Cortex of kidney (tissue), 1 donor: ENCODE results near the gene STAB2.

Experiments
- DNase-seq: peaks from one replicate; lab custom pipeline; 2025; lab: John Stamatoyannopoulos, UW

STAB2 gene, protein sequence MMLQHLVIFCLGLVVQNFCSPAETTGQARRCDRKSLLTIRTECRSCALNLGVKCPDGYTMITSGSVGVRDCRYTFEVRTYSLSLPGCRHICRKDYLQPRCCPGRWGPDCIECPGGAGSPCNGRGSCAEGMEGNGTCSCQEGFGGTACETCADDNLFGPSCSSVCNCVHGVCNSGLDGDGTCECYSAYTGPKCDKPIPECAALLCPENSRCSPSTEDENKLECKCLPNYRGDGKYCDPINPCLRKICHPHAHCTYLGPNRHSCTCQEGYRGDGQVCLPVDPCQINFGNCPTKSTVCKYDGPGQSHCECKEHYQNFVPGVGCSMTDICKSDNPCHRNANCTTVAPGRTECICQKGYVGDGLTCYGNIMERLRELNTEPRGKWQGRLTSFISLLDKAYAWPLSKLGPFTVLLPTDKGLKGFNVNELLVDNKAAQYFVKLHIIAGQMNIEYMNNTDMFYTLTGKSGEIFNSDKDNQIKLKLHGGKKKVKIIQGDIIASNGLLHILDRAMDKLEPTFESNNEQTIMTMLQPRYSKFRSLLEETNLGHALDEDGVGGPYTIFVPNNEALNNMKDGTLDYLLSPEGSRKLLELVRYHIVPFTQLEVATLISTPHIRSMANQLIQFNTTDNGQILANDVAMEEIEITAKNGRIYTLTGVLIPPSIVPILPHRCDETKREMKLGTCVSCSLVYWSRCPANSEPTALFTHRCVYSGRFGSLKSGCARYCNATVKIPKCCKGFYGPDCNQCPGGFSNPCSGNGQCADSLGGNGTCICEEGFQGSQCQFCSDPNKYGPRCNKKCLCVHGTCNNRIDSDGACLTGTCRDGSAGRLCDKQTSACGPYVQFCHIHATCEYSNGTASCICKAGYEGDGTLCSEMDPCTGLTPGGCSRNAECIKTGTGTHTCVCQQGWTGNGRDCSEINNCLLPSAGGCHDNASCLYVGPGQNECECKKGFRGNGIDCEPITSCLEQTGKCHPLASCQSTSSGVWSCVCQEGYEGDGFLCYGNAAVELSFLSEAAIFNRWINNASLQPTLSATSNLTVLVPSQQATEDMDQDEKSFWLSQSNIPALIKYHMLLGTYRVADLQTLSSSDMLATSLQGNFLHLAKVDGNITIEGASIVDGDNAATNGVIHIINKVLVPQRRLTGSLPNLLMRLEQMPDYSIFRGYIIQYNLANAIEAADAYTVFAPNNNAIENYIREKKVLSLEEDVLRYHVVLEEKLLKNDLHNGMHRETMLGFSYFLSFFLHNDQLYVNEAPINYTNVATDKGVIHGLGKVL (N-terminal part only)

DNA sequence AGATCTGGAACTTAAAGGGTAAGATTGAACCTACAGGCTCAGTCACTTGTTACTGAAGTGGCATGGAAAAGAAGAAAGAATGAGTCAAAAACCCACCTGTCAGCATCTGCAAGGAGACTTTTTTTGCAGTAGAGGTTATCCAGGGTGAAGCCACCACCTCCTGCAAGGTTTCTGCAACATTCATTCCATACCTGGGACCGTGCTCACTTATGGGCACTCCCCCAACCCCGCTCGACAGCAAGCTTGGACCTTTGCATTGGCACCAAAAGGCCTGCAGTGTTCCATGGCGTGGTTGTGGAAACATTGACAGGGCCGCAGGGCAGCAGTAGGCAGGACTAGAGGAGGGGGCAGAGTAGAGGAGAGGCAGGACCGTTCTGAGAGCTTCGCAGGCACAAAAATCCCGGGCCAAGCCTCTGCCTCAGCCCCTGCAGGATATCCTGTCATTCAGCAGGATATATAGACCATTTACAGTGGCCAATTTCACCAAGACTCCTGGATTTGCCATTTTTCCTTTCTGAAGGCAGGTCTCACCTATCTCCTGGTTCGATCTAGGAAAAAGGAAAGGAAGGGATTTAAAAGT, at the start of gene STAB2:
TSS of gene STAB2 (plus strand) at position 483 of the 580 bp plus-strand sequence. CDS start 204 bp downstream, outside the sequence.
- DNase-seq: no peak

DNA sequence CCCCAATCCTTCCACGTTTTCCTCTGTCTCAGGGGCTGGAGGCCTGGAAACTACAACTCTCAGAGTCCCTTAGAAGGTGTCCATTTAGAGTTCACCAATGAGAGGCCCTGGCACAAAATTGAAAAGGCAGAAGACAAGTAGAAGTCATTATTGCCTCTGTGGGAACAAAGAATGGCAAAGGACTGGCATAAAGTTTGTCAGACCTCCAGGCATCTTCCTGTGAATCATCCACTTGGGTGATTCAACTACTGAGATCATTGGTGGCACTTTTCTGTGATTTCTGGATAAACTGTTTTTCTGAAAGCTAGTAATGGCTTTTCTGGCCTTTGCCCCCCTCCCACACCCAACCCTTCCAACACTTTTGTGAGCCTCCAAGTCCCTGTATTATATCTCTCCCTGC, 48.7 kb upstream of the STAB2 start:
- no peak for DNase-seq

DNA sequence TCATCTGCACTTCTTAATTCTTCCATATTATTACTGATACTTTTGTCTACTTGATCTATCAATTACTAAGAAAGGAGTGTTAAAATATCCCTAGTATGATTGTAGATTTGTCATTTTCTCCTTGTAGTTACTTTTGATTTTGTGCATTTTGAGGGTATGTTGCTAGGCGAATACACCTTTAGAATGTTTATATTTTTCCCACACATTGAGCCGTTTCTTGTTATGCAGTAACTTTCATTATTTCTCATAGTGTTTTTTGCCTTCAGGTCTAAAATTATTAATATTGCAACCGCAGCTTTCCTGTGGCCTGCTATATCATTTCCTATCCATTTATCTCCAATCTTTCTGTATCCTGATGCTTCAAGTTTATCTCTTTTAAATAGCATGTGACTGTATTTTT, 46.8 kb upstream of the STAB2 start:
- DNase-seq: no peak

DNA sequence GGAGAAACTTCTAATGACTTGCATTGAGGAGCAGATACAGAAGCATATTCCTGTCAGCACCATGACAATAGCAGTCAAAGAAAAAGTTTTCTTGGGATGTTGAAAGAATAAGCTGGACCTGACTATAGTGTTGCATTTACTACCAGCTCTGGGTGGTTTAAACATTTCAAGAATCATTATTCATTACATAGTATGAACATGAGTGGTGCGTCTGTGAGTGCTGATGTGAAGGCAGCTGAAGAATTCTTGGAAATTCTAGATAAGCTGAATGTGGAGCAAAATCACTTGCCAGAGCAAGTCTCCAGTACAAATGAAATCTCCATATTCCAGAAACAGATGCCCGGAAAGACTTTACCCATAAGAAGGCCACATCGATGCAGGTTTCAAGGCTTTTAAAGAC, 45.0 kb upstream of the STAB2 start:
- no peak for DNase-seq

DNA sequence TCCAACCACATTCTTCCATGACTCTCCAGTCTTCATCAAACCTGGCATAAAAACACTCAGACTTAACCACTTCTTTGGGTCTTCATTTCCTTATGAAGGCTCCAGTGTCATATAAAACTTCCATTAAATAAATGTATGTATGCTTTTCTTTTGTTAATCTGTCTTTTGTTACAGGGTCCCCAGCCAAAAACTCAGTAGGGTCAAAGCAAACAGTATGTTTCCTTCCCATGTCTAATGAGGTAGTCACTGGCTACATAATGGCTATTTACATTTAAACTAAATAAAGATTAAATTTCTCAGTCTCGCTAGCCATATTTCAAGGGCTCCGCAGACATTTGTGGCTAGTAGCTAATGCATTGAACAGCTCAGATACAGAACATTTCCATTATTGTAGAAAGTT, 40.1 kb upstream of the STAB2 start:
- no peak for DNase-seq

DNA sequence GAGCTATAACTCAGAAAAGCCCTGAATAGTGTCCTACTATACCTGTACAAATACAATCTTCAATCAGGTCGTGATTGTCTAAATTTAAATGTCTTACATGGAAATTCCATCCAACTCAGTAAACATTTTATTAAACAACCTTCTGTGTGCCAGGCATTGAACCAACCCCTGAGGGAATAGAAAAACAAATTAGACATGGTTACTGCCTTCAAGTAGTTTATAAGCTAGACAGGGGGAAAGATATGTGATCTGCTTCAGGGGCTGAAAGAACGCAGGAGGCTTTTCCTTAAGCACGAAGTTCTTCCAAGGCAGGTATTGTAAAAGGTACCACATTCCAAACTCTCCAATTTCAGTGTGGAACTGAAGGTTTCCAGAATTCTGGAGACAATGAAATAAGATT, 39.7 kb upstream of the STAB2 start:
- DNase-seq: no peak

DNA sequence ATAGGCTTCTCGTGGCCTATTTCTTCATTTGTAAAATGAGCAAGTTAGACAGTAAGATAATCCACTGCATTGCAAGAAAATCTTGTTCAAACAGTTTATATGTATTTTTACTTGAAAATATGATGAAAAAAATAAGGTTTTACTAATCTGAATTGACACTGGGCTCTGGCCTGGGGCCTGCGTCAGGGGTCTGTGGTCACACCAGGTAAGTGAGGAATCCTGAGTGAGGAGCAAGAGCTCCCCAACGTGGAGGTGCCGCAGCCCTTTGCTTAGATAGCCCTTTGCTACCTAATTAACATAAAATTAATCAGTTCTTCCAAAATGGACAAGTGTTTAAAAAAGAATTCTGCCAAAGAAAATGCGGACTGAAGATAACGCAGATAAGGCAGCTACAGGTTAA, 39.1 kb upstream of the STAB2 start:
- DNase-seq: no peak

DNA sequence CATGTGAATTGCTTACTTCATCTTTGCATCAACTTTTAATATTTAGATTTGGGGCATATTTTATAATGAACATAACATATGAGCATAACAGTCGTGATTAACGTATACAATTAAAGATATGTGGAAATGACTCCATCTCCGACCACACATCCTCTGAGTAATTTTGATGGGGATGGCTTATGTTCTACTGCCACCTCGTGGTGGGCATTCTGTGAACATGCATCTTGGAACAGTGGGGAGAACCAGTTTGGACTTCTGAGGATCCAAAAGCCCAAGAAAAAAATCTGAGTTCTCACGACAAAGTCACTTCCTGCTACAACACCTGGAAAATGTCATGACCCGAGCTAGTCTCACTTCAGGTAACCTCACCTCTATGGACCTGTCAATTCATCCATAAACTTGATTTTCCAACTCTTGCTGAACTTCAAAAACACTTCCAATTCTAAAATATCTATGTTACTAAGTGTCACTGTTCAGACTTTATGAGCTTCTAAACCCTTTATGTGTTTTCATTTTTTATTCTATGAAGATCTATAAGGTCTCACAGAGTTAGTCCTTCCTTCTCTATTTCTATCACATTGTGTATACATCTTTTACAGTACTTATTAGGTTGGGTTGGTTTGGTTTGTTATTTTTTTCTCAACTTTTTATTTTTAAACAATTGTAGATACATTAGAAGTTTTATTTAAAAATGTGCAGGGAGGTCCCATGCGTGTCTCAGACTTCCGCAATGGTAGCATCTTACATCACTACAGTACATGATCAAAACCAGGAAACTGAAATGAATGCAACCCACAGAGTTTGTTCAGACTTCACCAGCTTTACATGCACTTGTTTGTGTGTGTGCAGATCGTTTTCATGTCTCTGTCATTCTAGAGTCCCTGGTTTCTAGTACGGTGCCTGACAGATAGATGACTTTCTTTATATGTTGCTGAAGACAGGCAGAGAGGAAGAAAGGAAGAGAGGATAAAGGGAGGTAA, 38.2 kb upstream of the STAB2 start:
- no peak for DNase-seq

DNA sequence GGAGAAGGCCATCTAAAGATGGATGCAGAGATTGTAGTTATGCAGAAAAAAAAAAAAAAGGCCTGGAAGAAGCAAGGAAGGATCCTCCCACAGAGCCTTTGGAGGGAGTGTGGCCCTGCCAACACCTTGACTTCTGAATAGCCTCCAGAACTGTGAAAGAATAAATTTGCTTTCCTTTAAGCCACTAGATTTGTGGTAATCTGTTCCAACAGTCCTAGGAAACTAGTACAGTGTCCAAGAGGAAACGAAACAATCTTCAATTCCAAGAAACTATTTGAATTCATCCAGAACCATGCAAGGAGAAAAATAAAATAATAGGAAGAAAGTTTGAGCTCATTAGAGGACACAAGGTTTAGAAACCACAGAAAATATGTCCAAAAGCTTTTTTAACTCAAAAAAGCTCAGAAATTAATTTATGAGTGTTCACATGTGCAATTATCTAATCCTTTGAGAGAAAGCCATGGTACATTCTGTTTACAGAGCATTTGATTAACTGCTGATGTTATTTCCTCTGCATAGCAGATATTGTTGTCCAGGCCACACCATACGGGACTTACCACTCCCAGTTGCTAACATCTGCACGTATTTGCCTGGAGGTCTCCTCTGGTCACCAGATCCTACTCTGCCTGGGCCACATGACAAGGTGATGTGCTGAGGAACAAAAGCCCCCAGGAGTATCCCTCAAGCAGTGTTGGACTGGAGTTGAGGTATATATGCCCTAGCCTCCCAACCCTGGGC, 30.0 kb upstream of the STAB2 start:
- no peak for DNase-seq

DNA sequence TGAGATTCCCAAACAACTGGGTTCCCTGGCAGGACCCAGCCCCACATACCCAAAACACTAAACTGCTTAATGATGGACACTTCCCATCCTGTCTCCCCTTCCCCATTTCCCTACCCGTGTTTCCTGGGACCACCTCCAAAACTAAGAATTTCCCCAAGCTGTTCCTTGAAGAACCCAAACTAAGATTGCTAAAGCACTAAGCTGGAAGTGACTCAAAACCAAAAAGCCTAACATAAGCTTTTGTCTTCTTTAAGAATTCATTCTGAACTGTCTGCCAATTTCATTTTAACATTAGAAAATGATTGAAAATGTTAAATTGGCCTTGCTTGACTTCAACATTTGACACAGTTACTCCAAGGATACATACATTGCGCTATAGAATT, 29.5 kb upstream of the STAB2 start:
- no peak for DNase-seq

DNA sequence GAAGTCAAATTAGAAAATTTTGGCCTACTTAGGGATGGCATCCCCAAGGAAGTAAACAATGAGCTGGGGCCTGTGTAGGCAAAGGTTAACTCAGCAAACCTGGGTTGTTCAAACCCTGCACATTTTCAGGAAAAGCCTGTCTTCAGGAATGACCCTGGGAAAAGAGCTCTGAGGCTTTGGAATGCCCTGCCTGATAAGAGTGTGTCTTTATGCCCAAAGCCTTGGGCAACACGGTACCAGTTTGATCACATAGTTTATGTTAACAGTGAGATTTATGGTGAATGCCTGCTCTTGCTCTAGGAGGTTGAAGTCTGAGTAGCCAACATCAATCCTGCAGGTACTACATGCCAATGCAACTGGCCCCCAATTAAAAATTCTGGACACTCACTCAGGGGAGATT, 28.2 kb upstream of the STAB2 start:
- DNase-seq: no peak

DNA sequence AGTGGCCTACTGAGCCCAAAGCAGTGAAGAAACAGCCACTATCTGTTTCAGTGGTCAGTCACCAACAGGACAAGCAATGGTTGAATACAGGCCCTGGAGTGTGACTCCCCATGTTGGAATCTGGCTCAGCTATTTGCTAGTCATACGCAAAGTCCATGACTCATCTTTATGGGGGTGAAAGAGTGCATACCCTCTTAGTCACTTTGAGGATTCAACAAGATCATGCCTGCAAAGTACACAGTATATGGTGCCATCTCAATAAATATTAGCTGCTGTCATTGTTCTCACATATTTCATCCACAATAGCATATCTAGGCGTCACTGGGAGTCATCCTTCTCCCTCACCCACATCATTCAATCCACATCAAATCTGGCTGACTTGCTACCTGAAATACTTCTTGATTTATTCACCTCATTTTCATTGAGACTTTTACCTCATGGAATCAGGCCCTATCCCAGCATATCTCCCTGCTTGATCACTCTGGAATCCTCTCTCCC, 26.4 kb upstream of the STAB2 start:
- DNase-seq: no peak

DNA sequence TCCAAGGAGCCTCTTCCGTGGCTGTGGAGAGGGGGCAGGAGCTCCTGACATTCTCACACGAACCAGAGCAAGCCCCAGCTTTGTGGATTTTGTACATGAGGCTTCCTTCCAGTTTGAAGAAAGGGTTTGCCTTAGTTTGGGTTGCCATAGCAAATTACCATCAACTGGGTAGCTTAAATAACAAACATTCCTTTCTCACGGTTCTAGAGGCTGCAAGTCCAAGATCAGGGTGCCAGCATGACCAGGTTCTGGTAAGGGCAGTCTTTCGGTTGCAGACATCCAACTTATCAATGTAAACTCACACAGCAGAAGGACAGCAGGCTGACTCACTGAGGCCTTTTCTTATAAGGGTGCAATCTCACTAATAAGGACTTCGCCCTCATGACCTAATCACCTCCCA, 25.9 kb upstream of the STAB2 start:
- DNase-seq: no peak

DNA sequence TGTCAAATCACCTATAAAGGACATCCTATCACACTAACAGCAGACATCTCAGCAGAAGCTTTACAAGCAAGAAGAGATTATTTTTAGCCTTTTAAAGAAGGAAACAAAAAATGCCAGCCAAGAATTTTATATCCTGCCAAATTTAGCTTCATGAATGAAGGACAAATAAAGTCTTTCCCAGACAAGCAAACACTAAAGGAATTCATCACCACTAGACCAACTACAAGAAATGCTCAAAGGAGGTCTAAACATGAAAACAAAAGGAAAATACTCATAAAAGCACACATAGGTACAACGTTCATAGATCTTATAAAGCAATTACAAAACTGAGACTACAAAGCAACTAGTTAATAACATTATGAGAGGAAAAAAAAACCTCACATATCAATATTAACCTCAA, 20.7 kb upstream of the STAB2 start:
- no peak for DNase-seq

DNA sequence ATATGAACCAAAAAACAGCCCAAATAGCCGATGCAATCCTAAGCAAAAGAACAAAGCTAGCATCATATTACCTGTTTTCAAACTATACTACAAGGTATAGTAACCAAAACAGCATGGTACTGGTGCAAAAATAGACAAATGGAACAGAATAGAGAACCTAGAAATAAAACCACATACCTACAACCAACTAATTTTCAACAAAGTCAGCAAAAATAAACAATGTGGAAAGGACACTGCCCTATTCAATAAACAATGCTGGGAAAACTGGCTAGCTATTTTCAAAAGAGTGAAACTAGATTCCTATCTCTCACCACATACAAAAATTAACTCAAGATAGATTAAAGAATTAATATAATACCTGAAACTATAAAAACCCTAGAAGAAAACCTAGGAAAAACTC, 17.8 kb upstream of the STAB2 start:
- no peak for DNase-seq

DNA sequence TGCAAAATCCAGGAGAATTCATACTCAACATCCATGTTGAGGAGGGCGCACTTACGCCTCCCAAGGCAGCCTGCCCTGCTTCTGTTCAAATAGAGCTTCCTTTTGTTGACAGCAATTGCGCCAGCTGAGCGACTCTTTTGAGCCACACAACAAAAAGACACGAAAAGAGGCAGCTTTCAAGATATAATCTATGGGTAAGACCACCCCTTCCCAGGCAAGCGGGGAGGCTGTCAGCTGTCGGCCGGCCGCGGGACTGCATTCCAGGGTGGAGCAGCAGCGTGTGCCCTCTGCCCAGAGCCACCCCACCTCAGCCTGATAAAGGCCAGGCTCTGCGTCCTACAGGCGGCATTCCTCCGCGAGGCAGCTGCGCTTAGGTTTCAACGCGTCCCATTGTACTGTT, 15.8 kb upstream of the STAB2 start:
- no peak for DNase-seq

DNA sequence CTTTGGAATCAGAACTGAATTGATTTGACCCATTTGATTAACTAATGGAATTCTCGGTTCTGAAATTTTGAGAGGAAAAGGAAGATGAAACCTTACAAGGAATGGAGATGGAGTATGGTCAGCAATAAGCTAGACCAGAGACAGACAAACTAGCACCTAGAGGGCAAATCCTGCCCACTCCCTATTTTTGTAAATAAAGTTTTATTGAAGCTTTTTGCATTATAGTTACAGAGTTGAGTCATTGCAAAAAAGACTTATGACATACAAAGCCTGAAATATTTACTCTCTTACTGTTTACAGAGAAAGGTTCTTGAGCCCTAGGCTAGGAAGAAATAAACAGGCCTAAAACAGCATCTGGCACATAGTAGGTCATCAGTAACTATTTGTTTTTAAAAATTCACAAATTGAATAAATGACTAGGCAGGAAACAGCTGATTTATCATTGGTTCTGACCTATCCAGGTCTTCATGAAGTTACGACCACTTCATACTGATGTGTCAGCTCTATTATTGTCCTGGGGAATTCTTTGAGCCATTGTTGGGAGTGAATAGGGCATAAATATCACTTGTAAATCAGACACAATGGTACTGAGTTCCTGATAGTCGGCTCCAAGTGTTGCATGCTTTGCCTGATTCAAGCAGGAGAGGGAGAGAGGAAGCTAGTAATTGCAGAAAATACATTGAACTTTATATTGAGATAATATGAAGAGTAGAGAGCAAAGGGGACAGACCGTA, 14.6 kb upstream of the STAB2 start:
- no peak for DNase-seq

DNA sequence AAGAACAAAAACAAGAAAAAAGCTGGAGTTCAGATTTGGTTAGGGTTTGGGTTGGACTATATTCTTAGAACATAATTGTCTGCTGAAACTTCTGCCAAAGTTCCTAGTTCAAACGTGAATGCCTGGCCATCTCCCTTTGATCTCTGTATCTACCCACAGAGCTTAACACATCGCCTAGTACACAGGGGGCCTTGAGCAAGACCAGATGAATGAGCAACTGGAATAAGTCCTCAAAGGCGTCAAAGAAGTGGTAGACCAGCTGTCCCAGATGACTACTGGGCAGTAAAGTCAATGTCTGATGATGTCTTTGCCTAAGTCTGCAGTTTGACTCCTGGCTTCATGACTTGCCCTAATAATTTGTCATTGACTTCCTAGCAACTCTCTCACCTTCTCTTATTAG, 13.9 kb upstream of the STAB2 start:
- DNase-seq: no peak

DNA sequence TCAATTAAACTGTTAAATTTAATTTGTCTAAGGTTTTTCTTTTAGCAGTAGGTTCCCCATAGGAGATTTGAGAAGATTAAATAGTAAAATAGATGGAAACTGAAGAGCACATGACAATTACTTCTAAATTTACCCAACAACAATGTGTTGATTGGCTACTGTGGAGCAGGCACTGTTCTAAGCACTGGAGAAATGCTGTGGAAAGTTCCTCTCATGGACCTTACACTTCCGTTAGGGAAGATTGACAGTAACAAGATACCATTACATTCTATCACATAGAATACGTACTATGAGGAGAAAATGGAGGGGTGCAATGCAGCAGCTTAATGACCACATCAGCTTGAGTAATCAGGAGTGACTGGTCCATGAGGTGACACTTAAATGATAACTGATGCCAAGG, 8.1 kb upstream of the STAB2 start:
- DNase-seq: no peak
